ENCODE measurements around the gene PTPRN2.
"Not testable (repeated sequence)": the region's sequence is repeated elsewhere in the genome, so short reads cannot be mapped to it uniquely, and the experiment has no call there.

PTPRN2 gene

DNA sequence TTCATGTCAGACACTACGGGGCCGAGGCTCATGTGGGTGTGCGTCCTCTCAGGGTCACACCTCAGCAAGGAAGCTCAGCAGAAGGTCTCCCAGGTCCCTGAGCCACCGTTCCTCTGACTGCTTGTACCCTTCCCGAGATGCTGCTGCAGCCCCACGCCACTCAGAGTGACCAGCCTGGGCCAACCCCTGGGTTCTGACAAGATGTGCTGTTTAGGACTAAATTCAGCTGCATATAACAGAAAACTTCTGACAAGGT, 738.4 kb downstream of the PTPRN2 start:
- Histone ChIP-seq H3K4me1 (no peaks in the 10 kb centered on the region), H3K27ac (no peak overlapping the region), H2AFZ (no peak overlapping the region), H3K4me2 (ENCODE audit: low read length) (no peak overlapping the region), H3K27me3 (ENCODE audit: control insufficient read depth, insufficient read depth, low read length) (no peaks in the 10 kb centered on the region), H3K9ac (no peak overlapping the region), H3K36me3 (ENCODE audit: control insufficient read depth, insufficient read depth, low read length) (no peaks in the 10 kb centered on the region), H3K4me3 (ENCODE audit: low read depth, low read length) (no peak overlapping the region), H3K9me3 (ENCODE audit: control insufficient read depth, low read length) (no peaks in the 10 kb centered on the region), H3K79me2 (no peaks in the 10 kb centered on the region)
- TF ChIP-seq, protein P1, sequence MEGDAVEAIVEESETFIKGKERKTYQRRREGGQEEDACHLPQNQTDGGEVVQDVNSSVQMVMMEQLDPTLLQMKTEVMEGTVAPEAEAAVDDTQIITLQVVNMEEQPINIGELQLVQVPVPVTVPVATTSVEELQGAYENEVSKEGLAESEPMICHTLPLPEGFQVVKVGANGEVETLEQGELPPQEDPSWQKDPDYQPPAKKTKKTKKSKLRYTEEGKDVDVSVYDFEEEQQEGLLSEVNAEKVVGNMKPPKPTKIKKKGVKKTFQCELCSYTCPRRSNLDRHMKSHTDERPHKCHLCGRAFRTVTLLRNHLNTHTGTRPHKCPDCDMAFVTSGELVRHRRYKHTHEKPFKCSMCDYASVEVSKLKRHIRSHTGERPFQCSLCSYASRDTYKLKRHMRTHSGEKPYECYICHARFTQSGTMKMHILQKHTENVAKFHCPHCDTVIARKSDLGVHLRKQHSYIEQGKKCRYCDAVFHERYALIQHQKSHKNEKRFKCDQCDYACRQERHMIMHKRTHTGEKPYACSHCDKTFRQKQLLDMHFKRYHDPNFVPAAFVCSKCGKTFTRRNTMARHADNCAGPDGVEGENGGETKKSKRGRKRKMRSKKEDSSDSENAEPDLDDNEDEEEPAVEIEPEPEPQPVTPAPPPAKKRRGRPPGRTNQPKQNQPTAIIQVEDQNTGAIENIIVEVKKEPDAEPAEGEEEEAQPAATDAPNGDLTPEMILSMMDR (IDR thresholded peaks at IDR 0.05): no peak

DNA sequence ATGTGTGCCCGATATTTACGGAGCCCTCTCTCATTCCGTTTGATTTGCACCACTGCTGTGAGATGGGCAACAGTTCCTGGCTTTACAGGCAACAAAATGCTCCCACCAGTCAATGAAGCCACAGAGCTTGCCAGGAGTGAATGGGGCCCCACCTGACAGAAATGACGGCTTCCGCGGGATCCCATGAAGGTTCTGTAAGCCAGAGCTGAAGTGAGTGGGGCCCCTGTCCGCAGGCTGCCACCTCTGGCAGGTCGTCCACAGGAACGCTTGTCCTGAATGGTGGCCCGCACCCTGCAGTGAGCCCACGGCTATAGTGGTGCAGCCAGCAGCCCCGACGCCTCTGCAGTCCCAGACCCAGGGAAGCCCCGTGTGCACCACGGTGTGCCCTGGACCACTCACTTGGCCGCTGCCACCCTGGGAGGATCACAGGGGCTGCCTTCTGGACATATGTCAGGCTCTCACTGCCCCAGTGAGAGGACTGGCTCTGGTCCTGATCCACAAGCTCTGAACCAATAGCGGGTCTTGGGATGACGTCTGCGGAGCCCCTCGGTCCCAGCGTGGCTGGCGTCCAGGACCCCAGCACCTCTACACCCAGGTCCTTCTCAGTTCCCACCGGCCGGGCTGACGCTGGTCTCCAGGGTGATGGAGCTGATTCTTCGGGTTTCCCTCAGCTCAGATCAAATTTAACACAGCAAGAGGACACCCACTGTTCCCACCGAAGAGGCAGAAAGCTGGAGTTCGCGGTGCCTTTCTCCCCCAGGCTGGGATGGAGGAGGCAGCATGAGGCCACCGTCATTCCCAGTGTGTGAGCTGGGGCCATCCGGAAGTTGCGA, 738.9 kb downstream of the PTPRN2 start:
- Histone ChIP-seq H3K4me2 (ENCODE audit: low read length) (no peak overlapping the region), H3K4me3 (ENCODE audit: low read depth, low read length) (no peak overlapping the region), H2AFZ (no peak overlapping the region), H3K36me3 (ENCODE audit: control insufficient read depth, insufficient read depth, low read length) (no peaks in the 10 kb centered on the region), H3K79me2 (no peaks in the 10 kb centered on the region), H3K4me1 (no peaks in the 10 kb centered on the region), H3K27ac (no peak overlapping the region), H3K27me3 (ENCODE audit: control insufficient read depth, insufficient read depth, low read length) (no peaks in the 10 kb centered on the region), H3K9me3 (ENCODE audit: control insufficient read depth, low read length) (no peaks in the 10 kb centered on the region), H3K9ac (no peak overlapping the region)
- TF ChIP-seq, protein P1 (IDR thresholded peaks at IDR 0.05): no peak

DNA sequence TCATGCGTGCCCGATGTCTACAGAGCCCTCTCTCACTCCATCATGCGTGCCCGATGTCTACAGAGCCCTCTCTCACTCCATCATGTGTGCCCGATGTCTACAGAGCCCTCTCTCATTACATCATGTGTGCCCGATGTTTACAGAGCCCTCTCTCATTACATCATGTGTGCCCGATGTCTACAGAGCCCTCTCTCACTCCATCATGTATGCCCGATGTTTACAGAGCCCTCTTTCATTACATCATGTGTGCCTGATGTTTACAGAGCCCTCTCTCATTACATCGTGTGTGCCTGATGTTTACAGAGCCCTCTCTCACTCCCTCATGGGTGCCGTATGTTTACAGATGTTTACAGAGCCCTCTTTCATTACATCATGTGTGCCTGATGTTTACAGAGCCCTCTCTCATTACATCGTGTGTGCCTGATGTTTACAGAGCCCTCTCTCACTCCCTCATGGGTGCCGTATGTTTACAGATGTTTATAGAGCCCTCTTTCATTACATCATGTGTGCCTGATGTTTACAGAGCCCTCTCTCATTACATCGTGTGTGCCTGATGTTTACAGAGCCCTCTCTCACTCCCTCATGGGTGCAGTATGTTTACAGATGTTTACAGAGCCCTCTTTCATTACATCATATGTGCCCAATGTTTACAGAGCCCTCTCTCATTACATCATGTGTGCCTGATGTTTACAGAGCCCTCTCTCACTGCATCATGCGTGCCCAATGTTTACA, 739.7 kb downstream of the PTPRN2 start:
- not testable (repeated sequence) for H3K36me3 ChIP-seq (ENCODE audit: control insufficient read depth, insufficient read depth, low read length); H3K79me2 ChIP-seq; H3K4me1 ChIP-seq; H2AFZ ChIP-seq; H3K27me3 ChIP-seq (ENCODE audit: control insufficient read depth, insufficient read depth, low read length); H3K9me3 ChIP-seq (ENCODE audit: control insufficient read depth, low read length); H3K4me3 ChIP-seq (ENCODE audit: low read depth, low read length); H3K27ac ChIP-seq; H3K4me2 ChIP-seq (ENCODE audit: low read length); H3K9ac ChIP-seq

DNA sequence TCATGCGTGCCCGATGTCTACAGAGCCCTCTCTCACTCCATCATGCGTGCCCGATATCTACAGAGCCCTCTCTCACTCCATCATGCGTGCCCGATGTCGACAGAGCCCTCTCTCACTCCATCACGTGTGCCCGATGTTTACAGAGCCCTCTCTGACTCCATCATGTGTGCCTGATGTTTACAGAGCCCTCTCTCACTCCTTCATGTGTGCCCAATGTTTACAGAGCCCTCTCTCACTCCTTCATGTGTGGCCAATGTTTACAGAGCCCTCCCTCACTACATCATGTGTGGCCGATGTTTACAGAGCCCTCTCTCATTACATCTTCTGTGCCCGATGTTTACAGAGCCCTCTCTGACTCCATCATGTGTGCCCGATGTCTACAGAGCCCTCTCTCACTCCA, 740.9 kb downstream of the PTPRN2 start:
- H3K4me1 ChIP-seq; H3K27ac ChIP-seq; H3K9ac ChIP-seq; H3K4me2 ChIP-seq (ENCODE audit: low read length); H3K9me3 ChIP-seq (ENCODE audit: control insufficient read depth, low read length); H3K4me3 ChIP-seq (ENCODE audit: low read depth, low read length); H2AFZ ChIP-seq; H3K27me3 ChIP-seq (ENCODE audit: control insufficient read depth, insufficient read depth, low read length); H3K36me3 ChIP-seq (ENCODE audit: control insufficient read depth, insufficient read depth, low read length); H3K79me2 ChIP-seq: not testable (repeated sequence)

DNA sequence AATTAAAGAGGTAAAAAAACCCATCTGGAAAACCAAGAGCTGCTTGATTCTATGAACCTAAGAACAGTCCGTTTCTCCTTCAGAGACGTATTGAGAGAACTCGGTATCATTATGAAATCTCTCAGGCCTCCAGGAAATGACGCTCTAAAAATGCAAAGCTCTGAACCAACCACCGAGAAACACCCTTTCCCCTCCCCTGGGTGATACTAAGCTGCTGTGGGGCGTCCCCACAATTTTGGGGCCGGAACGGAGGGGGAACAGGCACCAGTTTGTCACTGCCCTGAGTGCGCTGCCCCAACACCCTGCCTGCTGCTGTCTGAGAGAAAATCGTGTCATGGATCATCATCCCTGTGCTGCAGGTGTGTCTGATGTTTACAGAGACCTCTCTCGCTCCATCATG, 741.4 kb downstream of the PTPRN2 start:
- TF ChIP-seq, protein P1 (IDR thresholded peaks at IDR 0.05): no peak
- Histone ChIP-seq H3K79me2 (no peaks in the 10 kb centered on the region), H3K4me3 (ENCODE audit: low read depth, low read length) (no peak overlapping the region), H3K27ac (no peak overlapping the region), H2AFZ (no peak overlapping the region), H3K27me3 (ENCODE audit: control insufficient read depth, insufficient read depth, low read length) (no peaks in the 10 kb centered on the region), H3K4me1 (no peaks in the 10 kb centered on the region), H3K9me3 (ENCODE audit: control insufficient read depth, low read length) (no peaks in the 10 kb centered on the region), H3K4me2 (ENCODE audit: low read length) (no peak overlapping the region), H3K9ac (no peak overlapping the region), H3K36me3 (ENCODE audit: control insufficient read depth, insufficient read depth, low read length) (no peaks in the 10 kb centered on the region)

Measured in parathyroid adenoma (tissue), 2 donors.